ENCODE data around the gene TADA2A.

The TADA2A gene

GRCh38 chr17:37406635-37407461 is at the start of gene TADA2A, which contains the start of gene ACACA:
Gene TADA2A (plus strand): TSS chr17:37406886. CDS start chr17:37411366, 4,480 bp downstream.
Gene ACACA (minus strand): TSS chr17:37406836. CDS start chr17:37406299, 537 bp downstream.
- peak; percentile 55 for DNase-seq (ENCODE audit: low spot score)

- no peak for DNase-seq (ENCODE audit: low spot score)
Observed at GRCh38 chr17:37358098-37358829, 48.4 kb upstream of the TADA2A start.

GRCh38 chr17:37358830-37359681 is 47.6 kb upstream of the TADA2A start:
- DNase-seq (ENCODE audit: low spot score) = peak; percentile 91

- no peak for DNase-seq (ENCODE audit: low spot score)
Observed at GRCh38 chr17:37359682-37360188, 47.0 kb upstream of the TADA2A start.

- DNase-seq (ENCODE audit: low spot score) = no peak
Observed at GRCh38 chr17:37360632-37361031, 46.1 kb upstream of the TADA2A start.

GRCh38 chr17:37361543-37361942 is 45.1 kb upstream of the TADA2A start:
- no peak for DNase-seq (ENCODE audit: low spot score)

- no peak for DNase-seq (ENCODE audit: low spot score)
Observed at GRCh38 chr17:37365589-37365988, 41.1 kb upstream of the TADA2A start.

- no peak for DNase-seq (ENCODE audit: low spot score)
Observed at GRCh38 chr17:37368577-37368976, 38.1 kb upstream of the TADA2A start.

GRCh38 chr17:37373530-37374159 is 33.0 kb upstream of the TADA2A start:
- DNase-seq (ENCODE audit: low spot score) = peak; percentile 68

- no peak for DNase-seq (ENCODE audit: low spot score)
Observed at GRCh38 chr17:37375706-37376105, 31.0 kb upstream of the TADA2A start, which contains the start of gene C17orf78. Gene C17orf78 (plus strand): TSS chr17:37375985. CDS start chr17:37376093, 108 bp downstream.

- no peak for DNase-seq (ENCODE audit: low spot score)
Observed at GRCh38 chr17:37382056-37382455, 24.6 kb upstream of the TADA2A start.

GRCh38 chr17:37384560-37385149 is 22.0 kb upstream of the TADA2A start:
- DNase-seq (ENCODE audit: low spot score) = no peak

- DNase-seq (ENCODE audit: low spot score) = no peak
Observed at GRCh38 chr17:37385474-37385990, 21.2 kb upstream of the TADA2A start.

GRCh38 chr17:37386462-37386861 is 20.2 kb upstream of the TADA2A start:
- DNase-seq (ENCODE audit: low spot score) = no peak

GRCh38 chr17:37388266-37388665 is 18.4 kb upstream of the TADA2A start:
- DNase-seq (ENCODE audit: low spot score) = no peak

- DNase-seq (ENCODE audit: low spot score) = no peak
Observed at GRCh38 chr17:37389160-37389559, 17.5 kb upstream of the TADA2A start.

GRCh38 chr17:37391146-37391545 is 15.5 kb upstream of the TADA2A start:
- no peak for DNase-seq (ENCODE audit: low spot score)

- DNase-seq (ENCODE audit: low spot score) = no peak
Observed at GRCh38 chr17:37392024-37392590, 14.6 kb upstream of the TADA2A start.

GRCh38 chr17:37393352-37393751 is 13.3 kb upstream of the TADA2A start:
- DNase-seq (ENCODE audit: low spot score) = no peak

- DNase-seq (ENCODE audit: low spot score) = no peak
Observed at GRCh38 chr17:37399265-37399803, 7.4 kb upstream of the TADA2A start.
